Sigmoid colon (tissue), 7 donors: ENCODE data around the gene PIGT. TPM values are rescaled to one million over a fixed set of nuclear protein-coding genes. Genes with fewer than 3 reads are reported as not detected.

Experiments
- DNase-seq: peaks from one replicate; pipeline ENCODE4 v3.0.0-alpha.2; 2019
- H3K27ac ChIP-seq, 4 donors: fragments of 200-600 bp; sonication (generic); one replicate each; pipeline ENCODE4 v1.5.1; 2016 to 2019; ENCODE audit warnings: mild to moderate bottlenecking in 1 of 4
- H3K27me3 ChIP-seq, 3 donors: fragments of 200-600 bp; sonication (generic); one replicate each; pipeline ENCODE4 v1.5.1; 2019; ENCODE audit warnings: mild to moderate bottlenecking in 1 of 3
- H3K36me3 ChIP-seq, 4 donors: fragments of 200-600 bp; sonication (generic); one replicate each; pipeline ENCODE4 v1.5.1; 2016 to 2019
- H3K4me1 ChIP-seq, 4 donors: fragments of 200-600 bp; sonication (generic); one replicate each; pipeline ENCODE4 v1.5.1; 2017 to 2019
- H3K4me3 ChIP-seq, 4 donors: fragments of 200-600 bp; sonication (generic); one replicate each; pipeline ENCODE4 v1.5.1; 2017 to 2019; ENCODE audit warnings: mild to moderate bottlenecking in 2 of 4, moderate library complexity in 1 of 4
- H3K9me3 ChIP-seq, 4 donors: fragments of 200-600 bp in 3 of 4; sonication (generic) in 3 of 4; one replicate each; pipeline versions ENCODE4 v1.5.1 to v1.6.1; 2013 to 2019
- CTCF ChIP-seq, 4 experiments: fragments of 450-650 bp in 3 of 4; fragments of 200-600 bp in 1 of 4; IDR thresholded peaks; one replicate each; pipeline ENCODE4 v1.5.1; 2016 to 2019; ENCODE audit warnings: antibody characterized with exemption in 4 of 4, mild to moderate bottlenecking in 3 of 4, moderate library complexity in 2 of 4
- EP300 ChIP-seq, 4 donors: sonication (generic); formaldehyde crosslinking; IDR thresholded peaks; one replicate each; pipeline ENCODE4 v1.6.1; 2017; ENCODE audit warnings: antibody characterized with exemption in 4 of 4
- POLR2A ChIP-seq, 2 donors: fragments of 450-650 bp; IDR thresholded peaks; one replicate each; pipeline ENCODE4 v1.6.1; 2016; ENCODE audit warnings: antibody characterized with exemption in 2 of 2, mild to moderate bottlenecking in 2 of 2, moderate library complexity in 2 of 2
- POLR2AphosphoS5 ChIP-seq, 4 donors: sonication (generic); formaldehyde crosslinking; IDR thresholded peaks; one replicate each; pipeline ENCODE4 v1.6.1; 2017; ENCODE audit warnings: antibody characterized with exemption in 4 of 4
- WGBS, 2 donors: extraction: QIAGEN DNeasy Blood & Tissue Kit; methylation state at CpG; one replicate each; pipeline ENCODE4 v1.1.7; 2013; 5-methylcytosine and 5-hydroxymethylcytosine counted together
- intact Hi-C: fragments of 100-400 bp; cut with DNase I; formaldehyde crosslinking; loops from one replicate; pipeline ENCODE4 v1.15.1; 2023
- polyA plus RNA-seq, 3 donors: library from polyadenylated mRNA; stranded (reverse); fragments of 200-250 nt; gene quantifications; one replicate each; pipeline ENCODE4 v1.2.3, GENCODE V29; 2013
- total RNA-seq, 4 donors: library from RNA; depleted of rRNA; stranded (reverse); fragments of >200 nt; gene quantifications; one replicate each; pipeline ENCODE4 v1.1.0, GENCODE V29; 2016
- donor health status: healthy with polysubstance abuse.
- donor health status: Bipolar disorder and iron deficiency.
- donor health status: healthy.

The PIGT gene
- total and polyA plus RNA-seq, 7 donors = 33.0 to 98.7 (median 51.6) TPM

- H3K36me3 ChIP-seq = no peaks in the 10 kb centered on the region
- no peaks in the 10 kb centered on the region for H3K27me3 ChIP-seq
- intact Hi-C loops = loop anchor here (10.0 kb wide), 1 partner anchor 438 kb away; the partner anchor contains the start of genes STK4 and TOMM34
- H3K27ac ChIP-seq = no peak overlapping the region
- TF ChIP-seq CTCF (IDR thresholded peaks at IDR 0.05) = no peak
- no peak for TF ChIP-seq POLR2A (IDR thresholded peaks at IDR 0.05)
- TF ChIP-seq EP300 (IDR thresholded peaks at IDR 0.05) = no peak
- TF ChIP-seq POLR2AphosphoS5 (IDR thresholded peaks at IDR 0.05) = no peak
- DNase-seq = no peak
- peaks cover 0 to 14% (median 6%) of the 10 kb centered on the region in 4 donors for H3K4me1 ChIP-seq
- peaks cover 0 to 5% (median 0%) of the 10 kb centered on the region in 4 donors for H3K9me3 ChIP-seq
- no peak overlapping the region for H3K4me3 ChIP-seq
- 98 to 99% methylated on average over 1 of the region's 1 CpG for WGBS, 2 donors
Observed at GRCh38 chr20:45402946-45403345, 13.0 kb upstream of the PIGT start.

- Histone ChIP-seq H3K4me3 (no peak overlapping the region), H3K27ac (peak overlapping the region in 2 of 4 donors; percentile 97), H3K27me3 (no peaks in the 10 kb centered on the region), H3K36me3 (peaks cover 0 to 12% (median 2%) of the 10 kb centered on the region in 4 donors), H3K4me1 (peaks cover 0 to 27% (median 19%) of the 10 kb centered on the region in 4 donors), H3K9me3 (peaks cover 0 to 5% (median 0%) of the 10 kb centered on the region in 4 donors)
- TF ChIP-seq POLR2A (IDR thresholded peaks at IDR 0.05) = no peak
- TF ChIP-seq CTCF (IDR thresholded peaks at IDR 0.05) = no peak
- no peak for TF ChIP-seq EP300 (IDR thresholded peaks at IDR 0.05)
- no peak for TF ChIP-seq POLR2AphosphoS5 (IDR thresholded peaks at IDR 0.05)
- DNase-seq = no peak
- intact Hi-C loops = loop anchor here (10.0 kb wide), 1 partner anchor 440 kb away; the partner anchor contains the start of genes STK4 and TOMM34
- 77 to 85% methylated on average over 1 of the region's 1 CpG for WGBS, 2 donors
Observed at GRCh38 chr20:45404438-45404837, 11.5 kb upstream of the PIGT start.

GRCh38 chr20:45405571-45406259 lies 10.2 kb upstream of the PIGT start:
- TF ChIP-seq CTCF (IDR thresholded peaks at IDR 0.05) (no peak), EP300 (IDR thresholded peaks at IDR 0.05) (no peak), POLR2A (IDR thresholded peaks at IDR 0.05) (no peak), POLR2AphosphoS5 (IDR thresholded peaks at IDR 0.05) (peak in 3 of 4 donors; percentile 6 to 42 (median 19))
- intact Hi-C loops = loop anchor here (2.0 to 10.0 kb wide), 4 partner anchors 33 to 441 kb away; partner anchors contain the start of genes STK4, SYS1 and TOMM34

GRCh38 chr20:45406260-45407066 lies 9.5 kb upstream of the PIGT start:
- intact Hi-C loops = loop anchor here (2.0 to 10.0 kb wide), 4 partner anchors 34 to 442 kb away; partner anchors contain the start of genes STK4, SYS1 and TOMM34
- WGBS, 2 donors = 1% methylated on average over 87 of the region's 87 CpGs

More at GRCh38 chr20:45405571-45406259, 10.2 kb upstream of the PIGT start:
- Histone ChIP-seq H3K4me3 (peak overlapping the region; percentile 84 to 97 (median 92)), H3K4me1 (peaks cover 0 to 39% (median 25%) of the 10 kb centered on the region in 4 donors), H3K9me3 (peaks cover 0 to 5% (median 0%) of the 10 kb centered on the region in 4 donors), H3K36me3 (peaks cover 0 to 25% (median 12%) of the 10 kb centered on the region in 4 donors), H3K27me3 (no peaks in the 10 kb centered on the region), H3K27ac (peak overlapping the region; percentile 94 to 99 (median 97))
- 1 to 2% methylated on average over 49 of the region's 49 CpGs for WGBS, 2 donors
- peak; percentile 81 for DNase-seq

More at GRCh38 chr20:45406260-45407066, 9.5 kb upstream of the PIGT start:
- Histone ChIP-seq H3K27me3 (no peaks in the 10 kb centered on the region), H3K27ac (peak overlapping the region; percentile 94 to 99 (median 97)), H3K4me1 (peaks cover 0 to 42% (median 25%) of the 10 kb centered on the region in 4 donors), H3K9me3 (no peaks in the 10 kb centered on the region), H3K4me3 (peak overlapping the region; percentile 84 to 97 (median 92)), H3K36me3 (peaks cover 0 to 33% (median 17%) of the 10 kb centered on the region in 4 donors)
- peak; percentile 91 for DNase-seq
- TF ChIP-seq CTCF (IDR thresholded peaks at IDR 0.05) (no peak), POLR2AphosphoS5 (IDR thresholded peaks at IDR 0.05) (peak; percentile 11 to 78 (median 64)), POLR2A (IDR thresholded peaks at IDR 0.05) (peak in 1 of 2 donors; percentile 9), EP300 (IDR thresholded peaks at IDR 0.05) (no peak)
